Measurements from ENCODE around the gene DDX25.
A peak's percentile ranks its signal among the peaks of the same experiment; 100 is the strongest.

DDX25 gene

GRCh38 chr11:125935618-125936199 lies 31.4 kb downstream of the DDX25 start:
- DNase-seq = no peak

DNA sequence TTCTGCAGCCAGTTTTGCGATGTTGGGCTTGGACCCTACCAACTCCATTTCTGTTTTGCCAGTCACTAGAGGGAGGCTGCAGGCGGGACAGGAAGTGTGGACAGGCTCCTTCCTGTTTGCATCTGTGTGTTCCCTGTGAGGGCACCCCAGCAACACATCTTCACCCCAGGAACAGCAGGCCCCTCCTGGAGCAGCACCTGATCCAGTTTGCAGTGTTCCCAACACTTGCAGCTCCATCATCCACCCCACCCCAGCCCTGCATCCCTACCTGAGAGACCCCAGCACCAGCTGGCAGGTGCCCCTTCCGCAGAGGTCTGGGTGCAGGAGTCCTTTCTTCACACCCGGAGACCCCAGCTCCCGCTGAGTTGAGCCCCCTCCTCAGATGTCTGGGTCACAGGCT lies 34.1 kb downstream of the DDX25 start:
- DNase-seq = no peak

DNA sequence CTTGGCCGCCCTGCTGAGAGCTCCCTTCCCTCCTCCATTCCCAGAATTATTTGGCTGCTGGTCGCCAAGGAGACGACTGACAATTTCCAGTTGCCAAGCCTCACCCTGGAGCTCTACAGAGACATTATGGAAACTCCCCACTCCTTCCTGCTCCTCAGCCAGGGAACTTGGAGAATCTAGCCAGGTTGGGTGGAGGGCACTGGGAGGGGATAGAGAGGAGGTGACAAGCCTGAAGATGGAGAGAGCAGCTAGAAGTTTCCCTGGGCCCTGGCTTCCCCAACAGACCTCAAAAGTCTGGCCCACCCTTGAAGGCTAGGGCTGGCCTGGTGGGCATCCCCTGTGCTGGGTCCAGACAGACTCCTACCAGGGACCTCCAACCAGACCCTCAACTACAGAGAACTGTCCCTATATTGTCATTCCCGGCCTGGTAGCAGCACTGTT lies 34.8 kb downstream of the DDX25 start:
- no peak for DNase-seq

DNA sequence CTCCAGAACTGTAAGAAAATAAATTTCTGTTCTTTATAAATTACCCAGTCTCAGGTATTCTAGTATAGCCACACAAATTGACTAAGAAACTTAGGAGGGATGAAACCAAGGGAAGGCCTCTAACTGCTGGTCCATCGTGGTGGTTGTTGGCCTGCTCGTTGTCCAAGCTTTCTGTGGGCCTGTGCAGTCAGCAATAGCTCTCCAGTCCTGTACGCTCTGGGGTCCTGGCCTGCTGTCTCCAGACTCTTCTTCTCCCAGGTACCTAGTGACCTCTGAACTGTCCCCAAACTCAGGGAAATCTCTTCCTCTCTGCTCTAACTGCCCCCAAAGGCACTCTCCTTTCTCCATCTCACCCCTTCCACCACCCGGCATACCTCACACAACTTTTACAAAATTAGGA lies 35.8 kb downstream of the DDX25 start:
- no peak for DNase-seq

DNA sequence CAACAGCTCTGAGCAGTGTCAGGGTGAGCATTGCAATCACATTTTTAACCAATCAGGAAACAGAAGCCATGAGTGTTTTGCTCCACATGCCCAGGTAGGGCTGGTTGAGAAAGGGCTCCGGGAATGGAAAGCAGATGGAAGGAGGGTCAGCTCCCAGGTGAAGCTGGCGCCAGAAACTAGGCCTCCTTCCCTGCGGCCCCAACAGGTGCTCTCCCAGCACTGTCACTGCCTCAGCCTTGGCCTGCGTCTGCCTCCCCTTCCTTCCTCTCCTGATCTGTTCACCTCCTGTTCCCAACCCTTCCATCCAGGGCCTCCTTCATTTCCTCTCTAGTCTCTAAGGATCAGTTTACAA lies 36.9 kb downstream of the DDX25 start:
- no peak for DNase-seq

DNA sequence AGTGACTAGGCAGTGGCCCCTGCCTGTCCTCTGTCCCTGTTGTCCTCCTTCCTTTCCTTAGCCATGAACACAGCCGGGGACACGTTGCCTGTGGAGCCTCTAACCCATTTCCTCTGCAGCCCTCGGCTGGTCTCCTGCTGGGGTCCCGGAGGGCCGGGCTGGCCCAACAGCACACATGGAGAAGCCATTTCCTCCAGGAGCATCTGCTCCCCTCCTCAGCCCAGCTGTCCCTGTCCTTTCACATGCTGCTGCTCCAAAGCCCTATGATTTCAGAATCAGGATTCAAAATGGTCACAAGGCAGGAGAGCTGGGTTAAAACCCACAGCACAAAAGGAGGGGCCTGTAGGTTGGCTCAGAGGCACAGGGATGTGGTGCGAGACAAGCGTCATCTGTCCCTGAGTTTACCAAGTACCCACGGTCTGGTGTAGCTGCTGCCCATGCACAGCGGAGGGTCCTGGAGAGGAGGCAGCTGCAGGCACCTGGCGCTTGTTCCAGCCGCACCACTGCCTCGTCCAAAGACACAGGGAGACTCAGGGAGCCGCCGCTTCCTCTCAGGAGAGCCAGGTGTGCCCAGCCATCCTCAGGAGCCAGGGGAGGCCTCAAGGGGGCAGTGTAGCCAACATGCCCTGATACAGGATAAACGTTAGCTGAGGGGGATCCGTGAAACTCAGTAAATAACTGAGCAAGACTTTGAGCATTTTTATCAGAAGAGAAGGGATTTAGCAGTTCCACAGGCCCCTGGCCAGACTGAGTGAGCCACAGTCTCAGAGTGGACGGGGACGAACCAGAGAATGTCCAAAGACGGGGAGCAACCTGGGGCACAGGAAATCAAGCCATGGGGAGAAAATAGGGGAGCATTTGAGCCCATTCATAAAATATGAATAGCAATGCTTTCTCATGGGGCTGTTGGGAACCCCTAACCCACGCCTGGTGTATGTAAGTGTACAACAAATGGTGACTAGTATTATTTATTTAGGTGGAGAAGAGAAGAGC lies 37.6 kb downstream of the DDX25 start:
- peak; percentile 26 for DNase-seq

DNA sequence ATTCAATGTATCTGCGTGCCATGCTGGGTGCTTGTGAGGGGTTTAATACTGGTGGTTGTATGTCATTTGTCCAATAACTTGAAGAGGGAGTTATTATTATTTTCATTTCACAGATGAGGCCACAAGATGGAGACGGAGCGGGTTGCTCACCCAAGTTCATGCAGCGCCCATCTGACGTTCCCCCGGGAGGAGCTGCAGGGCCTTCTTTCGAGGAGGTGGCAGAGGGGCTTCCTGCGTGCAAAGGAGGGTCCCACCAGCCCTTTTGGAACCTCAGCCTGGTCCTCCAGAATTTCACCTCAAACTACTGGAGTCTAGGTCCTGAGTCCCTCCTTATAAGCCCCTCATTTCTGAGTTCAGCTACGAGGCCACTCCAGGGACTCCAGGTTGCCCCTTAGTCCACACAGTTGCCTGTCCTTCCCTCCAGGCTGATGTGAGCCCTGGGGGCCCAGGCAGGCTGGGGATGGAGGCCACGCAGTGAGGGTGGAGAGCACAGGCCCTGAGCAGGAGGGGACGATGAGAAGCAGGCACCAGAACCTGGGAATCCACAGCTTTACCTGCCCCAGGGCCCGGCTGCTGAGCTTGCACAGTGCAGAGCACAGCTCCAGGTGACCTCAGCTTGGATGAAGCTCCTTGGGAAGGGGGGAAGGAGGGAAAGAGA lies 38.6 kb downstream of the DDX25 start:
- DNase-seq = no peak

DNA sequence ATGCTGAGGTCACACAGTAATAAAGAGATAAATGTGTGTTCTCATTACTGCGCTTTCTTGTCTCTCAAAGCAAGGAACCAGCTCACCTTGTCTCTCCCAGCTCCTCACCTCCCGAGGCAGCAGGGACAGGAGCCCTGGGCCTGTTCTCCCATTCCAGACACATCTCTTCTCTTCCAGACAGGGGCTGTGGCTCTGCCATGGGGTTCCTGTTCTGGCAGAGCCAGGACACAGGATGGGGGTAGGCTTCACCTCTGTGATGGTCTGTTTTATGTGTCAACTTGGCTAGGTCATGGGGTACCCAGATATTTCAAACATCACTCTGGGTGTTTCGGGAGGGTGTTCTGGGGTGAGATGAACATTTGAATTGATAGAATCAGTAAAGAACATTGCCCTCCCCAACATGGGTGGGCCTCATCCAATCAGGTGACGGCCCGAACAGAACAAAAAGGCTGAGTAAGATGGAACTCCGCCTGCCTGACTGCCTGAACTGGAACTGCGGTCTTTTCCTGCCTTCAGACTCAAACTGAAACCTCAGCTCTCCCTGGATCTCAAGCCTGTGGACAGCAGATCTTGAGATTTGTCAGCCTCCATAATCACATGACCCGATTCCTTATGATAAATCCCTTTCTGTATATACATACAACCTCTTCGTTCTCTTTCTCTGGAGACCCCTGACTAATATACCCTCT lies 39.5 kb downstream of the DDX25 start:
- DNase-seq = no peak

DNA sequence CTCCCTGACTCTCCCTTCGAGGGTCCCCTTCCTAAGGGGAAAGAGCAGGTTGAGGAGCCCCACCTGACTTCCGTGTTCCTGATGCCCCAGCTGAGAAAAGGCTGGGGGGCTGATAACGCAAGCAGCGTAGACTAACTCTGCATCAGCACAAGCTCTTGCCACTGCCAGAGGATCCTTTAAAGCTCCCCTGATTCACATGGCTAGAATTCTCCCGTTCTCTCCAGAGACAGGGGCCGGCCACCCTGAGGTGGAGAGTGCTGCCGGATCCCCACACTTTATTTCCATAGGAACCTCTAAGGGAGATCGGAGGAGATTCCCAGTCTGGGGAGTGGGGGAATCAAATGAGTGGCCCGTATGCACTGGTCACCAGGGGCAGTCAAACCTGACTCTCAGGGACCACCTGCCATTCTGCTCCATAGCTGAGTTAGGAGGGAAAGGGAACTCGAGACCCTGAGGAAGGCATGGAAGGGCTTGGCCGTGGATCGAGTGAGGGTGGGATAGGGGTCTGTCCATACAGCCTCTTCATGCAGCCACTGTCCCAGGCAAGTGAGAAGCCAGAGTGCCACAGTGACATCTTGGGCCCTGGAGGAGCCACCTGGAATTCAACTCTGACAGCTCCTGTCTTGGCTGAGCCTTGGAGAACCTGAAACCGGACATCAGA lies 40.2 kb downstream of the DDX25 start:
- DNase-seq = no peak

- DNase-seq = no peak
Observed at GRCh38 chr11:125945011-125945796, 40.9 kb downstream of the DDX25 start.

GRCh38 chr11:125945797-125946520 lies 41.7 kb downstream of the DDX25 start, which contains the start of gene VSIG10L2:
VSIG10L2 (plus strand) TSS chr11:125946044; CDS start chr11:125946056, 12 bp downstream.
- no peak for DNase-seq

GRCh38 chr11:125946712-125947418 lies 42.6 kb downstream of the DDX25 start:
- DNase-seq = no peak

DNA sequence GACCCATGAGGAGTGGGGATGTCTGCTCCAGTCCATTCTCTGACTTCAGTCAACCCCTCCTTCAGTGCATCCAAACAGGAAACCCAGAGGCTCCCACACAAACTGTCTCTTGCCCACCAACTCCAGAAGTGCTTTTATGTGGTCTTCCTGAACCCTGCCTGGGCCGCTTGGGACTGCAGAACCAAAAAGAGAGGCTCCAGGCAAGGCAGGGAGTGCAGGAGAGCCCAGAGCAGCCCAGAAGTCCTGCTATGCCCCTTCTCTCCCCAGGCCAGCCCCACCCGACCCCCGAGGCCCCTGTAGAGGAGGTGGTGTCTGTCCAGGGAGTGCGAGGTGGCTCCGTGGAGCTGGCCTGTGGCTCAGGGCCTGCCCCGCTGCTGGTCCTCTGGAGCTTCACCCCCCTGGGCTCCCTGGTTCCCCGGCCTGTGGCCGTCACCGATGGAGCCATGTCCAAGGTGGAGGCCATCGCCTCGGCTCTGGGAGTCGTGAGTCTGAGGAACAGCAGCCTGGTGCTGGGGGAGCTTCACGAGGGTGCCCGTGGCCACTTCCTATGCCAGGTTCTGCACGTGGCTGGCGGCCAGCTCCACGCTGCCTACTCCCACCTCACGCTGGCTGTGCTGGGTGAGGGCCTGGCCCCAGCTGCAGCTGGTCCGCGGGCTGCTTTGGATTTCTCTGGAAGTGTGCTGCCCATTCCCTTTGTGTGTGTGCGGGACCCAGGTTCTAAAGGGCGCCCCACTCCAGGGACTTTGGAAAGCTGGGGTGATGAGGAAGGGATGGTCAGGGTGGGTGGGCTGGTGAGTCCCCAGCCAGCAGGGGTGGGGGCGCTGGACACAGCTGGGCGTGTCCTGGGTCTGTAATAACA lies 43.3 kb downstream of the DDX25 start:
- DNase-seq = no peak

DNA sequence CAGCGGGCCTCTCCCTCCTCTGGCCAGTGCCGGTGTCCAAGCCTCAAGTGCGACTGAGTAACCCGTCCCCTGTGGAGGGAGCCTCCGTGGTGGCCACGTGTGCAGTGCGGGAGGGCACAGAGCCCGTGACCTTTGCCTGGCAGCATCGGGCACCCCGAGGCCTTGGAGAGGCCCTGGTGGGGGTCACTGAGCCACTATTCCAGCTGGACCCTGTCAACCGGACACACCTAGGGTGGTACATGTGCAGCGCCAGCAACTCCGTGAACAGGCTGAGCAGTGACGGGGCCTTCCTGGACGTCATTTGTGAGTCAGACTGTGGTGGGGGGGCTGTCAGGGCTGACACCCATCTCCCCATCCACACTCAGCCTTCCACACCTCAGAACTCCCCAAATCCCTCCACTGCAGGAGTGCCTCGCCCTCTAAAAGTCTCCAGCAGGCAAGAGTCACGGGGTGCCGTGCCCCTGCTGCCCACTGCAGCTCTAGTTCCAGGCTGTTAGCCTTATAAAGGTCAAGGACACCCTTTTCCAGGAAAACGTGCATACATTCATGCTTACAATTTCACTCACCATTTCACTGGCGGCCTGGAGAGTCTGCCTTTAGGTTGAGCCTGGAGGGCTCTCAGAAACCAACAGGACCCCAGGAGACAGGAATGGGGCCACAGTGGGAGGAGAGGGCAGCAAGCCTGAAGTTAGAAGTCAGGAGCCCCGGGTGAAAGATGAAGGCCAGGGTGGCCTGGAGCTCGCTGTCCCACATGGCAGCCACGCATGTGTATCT lies 44.2 kb downstream of the DDX25 start:
- no peak for DNase-seq

GRCh38 chr11:125949271-125950177 lies 45.2 kb downstream of the DDX25 start:
- no peak for DNase-seq

- no peak for DNase-seq
Observed at GRCh38 chr11:125950178-125950490, 45.8 kb downstream of the DDX25 start.
